RWPE1 (cell line): Measurements from ENCODE around the gene CCDC82.

Experiments
- CTCF ChIA-PET: fragments of 350-600 bp; sonication (Branson Sonifier 250); formaldehyde crosslinking; extraction: SDS; loops from one replicate; lab custom pipeline; 2021; lab: Yijun Ruan, JAX
- POLR2A ChIA-PET: fragments of 400-600 bp; formaldehyde crosslinking; extraction: SDS; loops from one replicate; lab custom pipeline; 2020; ENCODE audit warnings: antibody characterized with exemption; ENCODE audit not compliant: low non-redundant PET; lab: Yijun Ruan, JAX
- DNase-seq: peaks from one replicate; pipeline ENCODE4 v3.0.0; 2012; ENCODE audit warnings: low spot score
- H3K27ac ChIP-seq: fragments of 450-650 bp; 2 replicates; pipeline ENCODE4 v1.5.1; 2017
- CTCF ChIP-seq: fragments of 450-650 bp; conservative IDR thresholded peaks from 2 replicates; pipeline ENCODE4 v1.5.1; 2017; ENCODE audit warnings: low read depth, mild to moderate bottlenecking

CCDC82 gene

DNA sequence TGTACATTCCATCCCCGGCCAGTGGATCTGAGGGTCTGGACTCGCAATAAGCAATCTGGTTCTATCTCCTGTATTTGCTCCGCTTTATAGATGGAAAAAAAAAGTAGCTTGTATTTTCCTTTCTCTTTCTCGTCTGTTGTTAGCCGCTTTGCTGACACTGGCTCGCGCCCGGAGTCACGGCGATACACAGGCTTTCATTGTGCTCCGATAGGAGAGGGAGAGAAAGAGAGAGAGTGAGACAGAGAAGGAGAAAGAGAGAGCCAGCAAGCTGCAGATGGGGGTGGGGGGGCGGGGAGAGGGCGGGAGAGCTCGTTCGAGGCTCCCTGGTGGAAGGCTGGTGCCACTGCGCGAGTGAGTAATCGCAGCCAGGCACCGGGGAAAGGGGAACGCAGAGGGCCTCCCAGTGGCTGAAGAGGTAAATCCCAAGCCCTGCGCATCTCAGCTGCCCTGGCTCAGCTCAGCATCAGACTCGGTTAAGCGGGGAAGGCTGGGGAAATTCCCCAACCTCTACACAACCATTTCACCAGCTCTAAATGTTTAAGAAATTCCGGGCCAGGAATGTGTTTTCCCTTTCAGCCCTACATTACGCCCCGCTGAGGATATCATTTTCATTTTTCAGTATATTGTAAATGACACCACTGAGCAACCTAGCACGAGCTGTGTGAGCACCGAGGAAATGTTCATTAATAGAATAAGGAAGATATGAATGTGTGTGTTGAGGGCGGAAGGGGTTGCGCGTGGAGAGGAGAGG, 46.6 kb downstream of the CCDC82 start, which contains the start of gene MAML2:
Gene MAML2, minus strand, starts transcription at position 235 of the 751 bp plus-strand sequence. CDS start 1,300 bp downstream, outside the sequence.
- ChIA-PET POLR2A (no interaction called here), CTCF (interaction anchor here (0.5 to 3.0 kb wide), 47 partner anchors 12 to 1497 kb away, joined by 3 to 48 read pairs (median 3); partner anchors contain the start of genes CCDC82 and JRKL)
- TF ChIP-seq CTCF = peak; percentile 94
- peak within 1 kb of the TSS; percentile 45 for H3K27ac ChIP-seq
- peak; percentile 99 for DNase-seq

GRCh38 chr11:96342014-96342960, 47.4 kb downstream of the CCDC82 start:
- ChIA-PET CTCF (interaction anchor here (0.5 to 3.0 kb wide), 38 partner anchors 12 to 1188 kb away, joined by 3 to 48 read pairs (median 3); no protein-coding TSS in a partner anchor), POLR2A (no interaction called here)
- DNase-seq = peak; percentile 35
- peak overlapping the region; percentile 63 for H3K27ac ChIP-seq
- no peak; the same call in none of the 2 replicates for TF ChIP-seq CTCF

DNA sequence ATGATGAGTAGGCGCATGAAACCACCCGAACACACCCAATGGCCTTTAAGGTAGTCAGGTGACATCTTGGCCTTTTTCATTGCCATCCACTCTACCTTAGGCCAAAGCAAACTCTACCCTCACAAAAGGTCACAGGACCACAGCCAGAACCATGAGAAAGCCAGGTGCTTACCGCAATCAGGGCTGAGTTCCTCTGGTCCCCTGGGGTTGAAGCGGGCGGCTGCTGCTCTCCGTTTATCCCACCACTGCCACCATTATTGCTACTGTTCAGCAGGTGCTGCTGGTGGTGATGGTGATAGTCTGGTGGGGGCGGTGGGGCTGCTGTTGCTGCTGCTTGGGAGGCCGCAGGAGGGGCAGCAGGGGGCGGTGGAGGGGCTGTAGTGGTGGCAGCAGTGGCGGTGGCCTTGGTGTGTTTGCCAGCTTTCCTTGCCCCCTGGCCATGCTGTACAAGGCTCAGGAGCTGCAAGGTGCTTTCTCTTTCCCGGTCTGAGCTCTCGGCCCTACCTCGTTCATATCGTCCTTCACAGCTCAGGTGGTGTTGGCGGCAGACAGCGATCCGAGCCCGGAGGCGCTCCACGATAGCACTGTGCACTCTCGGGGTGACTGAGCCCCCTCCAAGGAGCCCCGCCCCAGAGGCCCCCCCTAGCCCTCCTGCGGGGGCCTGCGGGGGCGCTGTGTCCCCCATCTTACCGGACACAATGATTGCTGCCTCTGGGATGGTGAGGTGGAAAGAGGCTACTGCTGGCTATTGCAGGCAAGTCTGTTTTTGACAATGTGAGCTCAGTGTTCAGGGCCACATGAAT, 48.3 kb downstream of the CCDC82 start:
- POLR2A ChIA-PET = interaction anchor here (0.5 kb wide), 1 partner anchor 225 kb away, joined by 3 read pairs; no protein-coding TSS in a partner anchor
- CTCF ChIA-PET = interaction anchor here (0.6 to 3.0 kb wide), 12 partner anchors 27 to 505 kb away, joined by 3 to 48 read pairs (median 3); no protein-coding TSS in a partner anchor
- H3K27ac ChIP-seq = peak overlapping the region; percentile 63
- DNase-seq = peak; percentile 26
- peak; percentile 72 for TF ChIP-seq CTCF

DNA sequence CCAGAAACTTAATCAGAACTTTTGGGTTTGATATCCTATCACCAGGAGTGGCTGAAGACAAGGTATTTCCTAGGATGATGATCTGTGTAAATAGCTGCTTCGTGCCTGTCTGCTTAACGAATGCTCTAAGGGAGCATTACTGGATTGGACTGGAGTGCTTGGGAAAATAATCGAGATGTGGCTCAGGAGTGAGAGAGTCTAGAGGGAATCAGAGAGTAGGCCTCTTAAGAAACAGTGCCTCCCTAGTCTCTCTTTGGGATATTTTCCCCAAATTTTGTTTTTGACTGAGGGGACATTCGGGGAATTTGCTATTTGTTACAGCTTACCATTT, 49.2 kb downstream of the CCDC82 start:
- POLR2A ChIA-PET = no interaction called here
- CTCF ChIA-PET = interaction anchor here (0.9 to 1.2 kb wide), 2 partner anchors 15 to 127 kb away, joined by 4 read pairs; no protein-coding TSS in a partner anchor
- H3K27ac ChIP-seq = no peak overlapping the region

More for the DNA sequence above, 49.2 kb downstream of the CCDC82 start:
- no peak for DNase-seq
- no peak for TF ChIP-seq CTCF
